ENCODE results near the gene SOX12. TPM values are rescaled to one million over a fixed set of nuclear protein-coding genes. Genes with fewer than 3 reads are reported as not detected.
A peak's percentile ranks its signal among the peaks of the same experiment; 100 is the strongest.

SOX12 gene
- total RNA-seq, 1 donor from 2014 or later: 5.3 TPM

GRCh38 chr20:312067-312466 lies 13.3 kb upstream of the SOX12 start:
- Histone ChIP-seq H3K27ac (no peak overlapping the region), H3K4me3 (no peak overlapping the region), H2AFZ (replicated peaks) (no peak overlapping the region), H3K9me3 (ENCODE audit: low read depth) (no peaks in the 10 kb centered on the region), H3K79me2 (ENCODE audit: low read depth) (no peaks in the 10 kb centered on the region), H3K4me2 (no peak overlapping the region), H3K9ac (no peak overlapping the region), H3K36me3 (no peaks in the 10 kb centered on the region), H3F3A (ENCODE audit: low read depth) (peaks cover 17% of the 10 kb centered on the region), H3K27me3 (no peaks in the 10 kb centered on the region), H3K4me1 (peaks cover 18% of the 10 kb centered on the region), H4K20me1 (ENCODE audit: low read depth) (no peaks in the 10 kb centered on the region)
- no peak for TF ChIP-seq CTCF (IDR thresholded peaks at IDR 0.05)
- TF ChIP-seq EZH2 (IDR thresholded peaks at IDR 0.05): no peak
- TF ChIP-seq EZH2phosphoT487 (IDR thresholded peaks at IDR 0.05): no peak
- H3K4me1 Mint-ChIP-seq: peaks cover 30% of the 10 kb centered on the region
- no peak for DNase-seq (ENCODE audit: low spot score)
- peak overlapping the region; percentile 50 for H3K27ac Mint-ChIP-seq
- no peaks in the 10 kb centered on the region for H3K9me3 Mint-ChIP-seq
- no peak overlapping the region for H3K4me3 Mint-ChIP-seq
- peaks cover 2% of the 10 kb centered on the region for H3K27me3 Mint-ChIP-seq (ENCODE audit: insufficient read depth, low read depth)
- H3K36me3 Mint-ChIP-seq: peaks cover 6% of the 10 kb centered on the region

DNA sequence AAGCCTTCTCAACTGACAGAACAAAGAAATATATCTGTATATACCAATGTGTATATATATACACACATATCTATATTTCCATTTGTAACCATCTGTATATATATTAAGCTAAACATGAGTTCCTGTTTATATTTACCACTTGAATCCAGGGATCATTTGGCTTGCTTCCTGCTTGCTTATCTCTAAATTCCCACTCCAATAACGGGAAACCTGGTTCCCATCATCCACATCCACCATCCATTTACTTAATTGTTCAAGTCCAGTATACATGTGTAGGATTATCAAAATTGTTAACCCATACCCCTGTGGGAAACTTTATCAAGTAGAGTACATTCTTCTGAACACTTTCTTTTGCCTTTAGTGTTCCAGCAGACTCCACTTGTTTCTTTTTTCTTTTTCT lies 12.5 kb upstream of the SOX12 start:
- H3K4me3 Mint-ChIP-seq: no peak overlapping the region
- no peak overlapping the region for H3K9ac ChIP-seq
- H3K27ac ChIP-seq: no peak overlapping the region
- H3K4me2 ChIP-seq: no peak overlapping the region
- H3K4me3 ChIP-seq: no peak overlapping the region
- TF ChIP-seq EZH2 (IDR thresholded peaks at IDR 0.05): no peak
- no peak for TF ChIP-seq CTCF (IDR thresholded peaks at IDR 0.05)
- TF ChIP-seq EZH2phosphoT487 (IDR thresholded peaks at IDR 0.05): no peak
- H3K36me3 ChIP-seq: no peaks in the 10 kb centered on the region
- no peak overlapping the region for H3K27ac Mint-ChIP-seq
- H3K27me3 ChIP-seq: no peaks in the 10 kb centered on the region
- peaks cover 4% of the 10 kb centered on the region for H3K27me3 Mint-ChIP-seq (ENCODE audit: insufficient read depth, low read depth)
- H3K4me1 Mint-ChIP-seq: peaks cover 30% of the 10 kb centered on the region
- peaks cover 9% of the 10 kb centered on the region for H3K36me3 Mint-ChIP-seq
- no peak for DNase-seq (ENCODE audit: low spot score)
- peaks cover 17% of the 10 kb centered on the region for H3F3A ChIP-seq (ENCODE audit: low read depth)
- H3K9me3 ChIP-seq (ENCODE audit: low read depth): no peaks in the 10 kb centered on the region
- no peaks in the 10 kb centered on the region for H4K20me1 ChIP-seq (ENCODE audit: low read depth)
- H3K9me3 Mint-ChIP-seq: no peaks in the 10 kb centered on the region
- H3K4me1 ChIP-seq: peaks cover 18% of the 10 kb centered on the region
- H2AFZ ChIP-seq (replicated peaks): no peak overlapping the region
- H3K79me2 ChIP-seq (ENCODE audit: low read depth): no peaks in the 10 kb centered on the region

- Histone ChIP-seq H3K79me2 (ENCODE audit: low read depth) (no peaks in the 10 kb centered on the region), H3K27me3 (no peaks in the 10 kb centered on the region), H3K36me3 (no peaks in the 10 kb centered on the region), H2AFZ (replicated peaks) (no peak overlapping the region), H3K27ac (no peak overlapping the region), H3K4me2 (no peak overlapping the region), H3F3A (ENCODE audit: low read depth) (peaks cover 17% of the 10 kb centered on the region), H3K4me1 (peaks cover 18% of the 10 kb centered on the region), H3K9ac (no peak overlapping the region), H3K9me3 (ENCODE audit: low read depth) (no peaks in the 10 kb centered on the region), H4K20me1 (ENCODE audit: low read depth) (no peaks in the 10 kb centered on the region), H3K4me3 (no peak overlapping the region)
- H3K4me3 Mint-ChIP-seq: no peak overlapping the region
- TF ChIP-seq EZH2phosphoT487 (IDR thresholded peaks at IDR 0.05): no peak
- no peak for TF ChIP-seq EZH2 (IDR thresholded peaks at IDR 0.05)
- TF ChIP-seq CTCF (IDR thresholded peaks at IDR 0.05): no peak
- DNase-seq (ENCODE audit: low spot score): no peak
- peaks cover 25% of the 10 kb centered on the region for H3K4me1 Mint-ChIP-seq
- H3K27me3 Mint-ChIP-seq (ENCODE audit: insufficient read depth, low read depth): peaks cover 4% of the 10 kb centered on the region
- peaks cover 9% of the 10 kb centered on the region for H3K36me3 Mint-ChIP-seq
- no peak overlapping the region for H3K27ac Mint-ChIP-seq
- no peaks in the 10 kb centered on the region for H3K9me3 Mint-ChIP-seq
These were observed 11.9 kb upstream of the SOX12 start for GRCh38 chr20:313402-313801.

Data from neural progenitor cell (in vitro differentiated cells).